SK-N-SH (cell line): ENCODE data around the gene EBF3. TPM values are rescaled to one million over a fixed set of nuclear protein-coding genes. Genes with fewer than 3 reads are reported as not detected.

Experiments
- CTCF ChIA-PET: fragments of 300-600, 350-600 bp; formaldehyde crosslinking; extraction: SDS; loops from one replicate; lab custom pipeline; 2021; lab: Yijun Ruan, JAX
- POLR2A ChIA-PET: fragments of 350-600 bp; sonication (Branson Sonifier 250); formaldehyde crosslinking; extraction: SDS; loops from one replicate; lab custom pipeline; 2020; ENCODE audit warnings: antibody characterized with exemption, inconsistent platforms; lab: Yijun Ruan, JAX
- DNase-seq: peaks from one replicate; pipeline ENCODE4 v3.0.0; 2012
- H2AFZ ChIP-seq: fragments of 200-600 bp; sonication (generic); 2 replicates; pipeline ENCODE4 v1.8.1; 2016; ENCODE audit warnings: antibody characterized with exemption, mild to moderate bottlenecking, low read depth
- H3F3A ChIP-seq: fragments of 200-600 bp; sonication (generic); replicated peaks from 2 replicates; pipeline ENCODE3; 2016; ENCODE audit warnings: antibody characterized with exemption, mild to moderate bottlenecking; ENCODE audit not compliant: insufficient read depth
- H3K27ac ChIP-seq, 2 experiments: fragments of 200-500 bp in 1 of 2; fragments of 200-600 bp in 1 of 2; sonication (Bioruptor generic) in 1 of 2; sonication (generic), shearing (Covaris generic) in 1 of 2; 2 replicates each; pipeline versions ENCODE4 v1.5.1 to v1.6.1; 2014 to 2016; ENCODE audit warnings: low read depth in 2 of 2, inconsistent platforms in 1 of 2, low read length in 1 of 2, mild to moderate bottlenecking in 1 of 2, mixed read lengths in 1 of 2
- H3K27me3 ChIP-seq: fragments of 200-600 bp; sonication (generic), shearing (Covaris generic); 2 replicates; pipeline ENCODE4 v1.6.1; 2016; ENCODE audit warnings: mixed run types; ENCODE audit not compliant: insufficient read depth
- H3K36me3 ChIP-seq, 2 experiments: fragments of 200-500 bp in 1 of 2; fragments of 200-600 bp in 1 of 2; sonication (Bioruptor generic) in 1 of 2; sonication (generic) in 1 of 2; replicated peaks in 1 of 2; 2 replicates each; pipeline versions ENCODE3 to v1.5.1; 2014 to 2016; ENCODE audit warnings: low read length in 1 of 2, mild to moderate bottlenecking in 1 of 2; ENCODE audit not compliant: insufficient read depth in 2 of 2, control insufficient read depth in 1 of 2
- H3K4me1 ChIP-seq, 2 experiments: fragments of 200-500 bp in 1 of 2; fragments of 200-600 bp in 1 of 2; sonication (Bioruptor generic) in 1 of 2; sonication (generic), shearing (Covaris generic) in 1 of 2; 2 replicates each; pipeline versions ENCODE4 v1.5.1 to v1.6.1; 2014 to 2016; ENCODE audit warnings: low read depth in 1 of 2, low read length in 1 of 2, mixed run types in 1 of 2; ENCODE audit not compliant: insufficient read depth in 2 of 2, control insufficient read depth in 1 of 2
- H3K4me2 ChIP-seq: fragments of 200-600 bp; sonication (generic), shearing (Covaris generic); 2 replicates; pipeline ENCODE4 v1.6.1; 2017; ENCODE audit warnings: mixed run types
- H3K4me3 ChIP-seq, 2 experiments: fragments of 200-500 bp in 1 of 2; fragments of 200-600 bp in 1 of 2; sonication (Bioruptor generic) in 1 of 2; sonication (generic), shearing (Covaris generic) in 1 of 2; 2 replicates each; pipeline versions ENCODE4 v1.5.1 to v1.8.1; 2014 to 2016; ENCODE audit warnings: low read depth in 2 of 2, inconsistent platforms in 1 of 2, low read length in 1 of 2, mild to moderate bottlenecking in 1 of 2, mixed read lengths in 1 of 2, moderate library complexity in 1 of 2
- H3K79me2 ChIP-seq: fragments of 200-600 bp; sonication (generic); 2 replicates; pipeline ENCODE4 v1.8.1; 2017; ENCODE audit warnings: mild to moderate bottlenecking; ENCODE audit not compliant: insufficient read depth
- H3K9ac ChIP-seq: fragments of 200-600 bp; sonication (generic); 2 replicates; pipeline ENCODE4 v1.6.1; 2017; ENCODE audit warnings: mixed run types
- H3K9me2 ChIP-seq: fragments of 200-600 bp; sonication (generic); 2 replicates; pipeline ENCODE4 v1.6.1; 2017; ENCODE audit warnings: mixed run types
- H3K9me3 ChIP-seq: fragments of 200-600 bp; sonication (generic); 2 replicates; pipeline ENCODE4 v1.6.1; 2017; ENCODE audit warnings: mixed run types, mild to moderate bottlenecking, moderate library complexity
- H4K20me1 ChIP-seq: fragments of 200-600 bp; sonication (generic); 2 replicates; pipeline ENCODE4 v1.6.1; 2017; ENCODE audit warnings: mild to moderate bottlenecking, mixed run types; ENCODE audit not compliant: insufficient read depth
- CHD2 ChIP-seq: fragments of 150-350 bp; IDR thresholded peaks from 2 replicates; pipeline ENCODE4 v1.6.1; 2018; ENCODE audit warnings: low read length; ENCODE audit not compliant: partially characterized antibody
- FOXJ3 ChIP-seq: sonication (generic); formaldehyde crosslinking; IDR thresholded peaks from 2 replicates; pipeline ENCODE4 v1.5.1; 2020; ENCODE audit warnings: mild to moderate bottlenecking, missing genetic modification reagents
- FOXM1 ChIP-seq: IDR thresholded peaks from 2 replicates; pipeline ENCODE4 v1.4.0; 2012; ENCODE audit warnings: low read depth, mild to moderate bottlenecking
- GABPA ChIP-seq: IDR thresholded peaks from 2 replicates; pipeline ENCODE4 v1.4.0; 2012; ENCODE audit warnings: low read depth, mild to moderate bottlenecking
- GATA2 ChIP-seq: sonication (generic); formaldehyde crosslinking; IDR thresholded peaks from 2 replicates; pipeline ENCODE4 v1.5.0; 2020; ENCODE audit warnings: mild to moderate bottlenecking, missing genetic modification reagents
- JUND ChIP-seq: IDR thresholded peaks from 2 replicates; pipeline ENCODE4 v1.4.0; 2012
- MXI1 ChIP-seq: IDR thresholded peaks from 2 replicates; pipeline ENCODE4 v1.6.1; 2012; ENCODE audit warnings: mild to moderate bottlenecking, low read depth, low read length, improper control_type of control experiment
- NFIC ChIP-seq: IDR thresholded peaks from 2 replicates; pipeline ENCODE4 v1.4.0; 2012; ENCODE audit warnings: borderline replicate concordance
- RAD21 ChIP-seq: IDR thresholded peaks from 2 replicates; pipeline ENCODE4 v1.6.1; 2012; ENCODE audit warnings: mild to moderate bottlenecking, low read length
- RCOR1 ChIP-seq: fragments of 150-350 bp; IDR thresholded peaks from 2 replicates; pipeline ENCODE4 v1.6.1; 2017; ENCODE audit warnings: antibody characterized with exemption, low read length
- RFX5 ChIP-seq: IDR thresholded peaks from 2 replicates; pipeline ENCODE4 v1.6.1; 2012; ENCODE audit warnings: mild to moderate bottlenecking, improper control_type of control experiment, low read length
- SIN3A ChIP-seq: IDR thresholded peaks from 2 replicates; pipeline ENCODE4 v1.6.1; 2012; ENCODE audit warnings: low read depth, mild to moderate bottlenecking, low read length, moderate library complexity, borderline replicate concordance
- SMC3 ChIP-seq: IDR thresholded peaks from 2 replicates; pipeline ENCODE4 v1.6.1; 2012; ENCODE audit warnings: low read depth, low read length, improper control_type of control experiment
- YY1 ChIP-seq: IDR thresholded peaks from 2 replicates; pipeline ENCODE4 v1.4.0; 2012; ENCODE audit warnings: low read depth, mild to moderate bottlenecking
- WGBS: methylation state at CpG from one replicate; pipeline ENCODE4 v1.1.6; 2017; ENCODE audit warnings: low lambda C conversion rate; 5-methylcytosine and 5-hydroxymethylcytosine counted together
- polyA plus RNA-seq, 3 experiments: library from polyadenylated mRNA; depleted of rRNA; stranded (reverse); fragments of >200 nt; gene quantifications; 2 replicates each; pipeline ENCODE4 v1.2.3, GENCODE V29; 2012
- TF ChIP-seq, protein P1 (sequence below): IDR thresholded peaks from 2 replicates; pipeline ENCODE4 v1.6.1; 2012; ENCODE audit warnings: mild to moderate bottlenecking, low read depth, low read length, moderate library complexity
- TF ChIP-seq, protein P2 (sequence below): IDR thresholded peaks from 2 replicates; pipeline ENCODE4; 2012
- TF ChIP-seq, protein P3 (sequence below): fragments of 200-600 bp; sonication (generic); IDR thresholded peaks from 2 replicates; pipeline ENCODE4 v1.6.1; 2017; ENCODE audit warnings: antibody characterized with exemption, mild to moderate bottlenecking, moderate library complexity
- TF ChIP-seq, protein P4 (sequence below): IDR thresholded peaks from 2 replicates; pipeline ENCODE4 v1.4.0; 2012; ENCODE audit warnings: low read depth

EBF3 gene
- polyA plus RNA-seq, 1 of the 3 experiments (the other 2 are of a cell fraction): not detected

DNA sequence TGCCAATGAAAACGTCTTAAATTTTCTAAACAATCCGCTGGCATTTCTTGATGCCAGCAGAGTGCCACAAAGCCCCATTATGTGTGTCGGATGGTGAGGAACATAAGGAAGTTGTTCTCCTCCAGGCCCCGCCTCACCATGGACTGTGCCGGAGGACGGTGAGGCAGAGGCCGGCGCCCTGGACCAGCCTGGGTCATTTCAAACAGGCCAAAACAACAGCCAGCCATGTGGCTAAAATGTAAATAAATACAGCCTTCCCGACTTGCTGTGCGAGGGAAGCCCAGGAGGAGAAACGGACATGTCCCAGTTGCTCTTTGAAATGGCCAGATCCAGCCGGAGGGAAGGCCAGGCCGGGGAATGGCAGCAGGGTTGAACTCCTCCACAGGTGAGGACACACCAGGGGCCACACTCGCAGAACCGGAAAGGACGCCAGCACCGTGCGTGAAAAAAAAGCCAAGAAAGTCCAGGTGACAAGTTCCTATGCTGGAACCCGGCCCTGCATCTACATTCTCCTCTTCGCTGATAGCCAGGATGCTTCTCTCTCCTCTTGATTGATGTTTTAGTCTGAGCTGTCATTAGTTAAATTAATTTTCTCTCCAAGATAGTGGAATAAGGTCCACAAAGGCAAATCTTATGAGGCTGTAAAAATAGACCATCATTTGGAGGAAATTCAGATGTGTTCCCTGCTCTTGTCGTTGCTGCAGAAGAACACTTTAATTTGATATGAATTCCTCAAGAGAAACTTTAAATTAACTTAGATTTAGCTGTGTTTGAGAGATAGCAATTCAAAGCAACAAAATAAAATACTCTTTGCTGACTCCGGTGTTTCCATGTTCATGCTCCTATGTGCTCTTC lies 64.6 kb downstream of the EBF3 start:
- Histone ChIP-seq H3K9me2 (no peaks in the 10 kb centered on the region), H3K79me2 (no peaks in the 10 kb centered on the region)
- TF ChIP-seq RAD21: no peak
- TF ChIP-seq, protein P1, sequence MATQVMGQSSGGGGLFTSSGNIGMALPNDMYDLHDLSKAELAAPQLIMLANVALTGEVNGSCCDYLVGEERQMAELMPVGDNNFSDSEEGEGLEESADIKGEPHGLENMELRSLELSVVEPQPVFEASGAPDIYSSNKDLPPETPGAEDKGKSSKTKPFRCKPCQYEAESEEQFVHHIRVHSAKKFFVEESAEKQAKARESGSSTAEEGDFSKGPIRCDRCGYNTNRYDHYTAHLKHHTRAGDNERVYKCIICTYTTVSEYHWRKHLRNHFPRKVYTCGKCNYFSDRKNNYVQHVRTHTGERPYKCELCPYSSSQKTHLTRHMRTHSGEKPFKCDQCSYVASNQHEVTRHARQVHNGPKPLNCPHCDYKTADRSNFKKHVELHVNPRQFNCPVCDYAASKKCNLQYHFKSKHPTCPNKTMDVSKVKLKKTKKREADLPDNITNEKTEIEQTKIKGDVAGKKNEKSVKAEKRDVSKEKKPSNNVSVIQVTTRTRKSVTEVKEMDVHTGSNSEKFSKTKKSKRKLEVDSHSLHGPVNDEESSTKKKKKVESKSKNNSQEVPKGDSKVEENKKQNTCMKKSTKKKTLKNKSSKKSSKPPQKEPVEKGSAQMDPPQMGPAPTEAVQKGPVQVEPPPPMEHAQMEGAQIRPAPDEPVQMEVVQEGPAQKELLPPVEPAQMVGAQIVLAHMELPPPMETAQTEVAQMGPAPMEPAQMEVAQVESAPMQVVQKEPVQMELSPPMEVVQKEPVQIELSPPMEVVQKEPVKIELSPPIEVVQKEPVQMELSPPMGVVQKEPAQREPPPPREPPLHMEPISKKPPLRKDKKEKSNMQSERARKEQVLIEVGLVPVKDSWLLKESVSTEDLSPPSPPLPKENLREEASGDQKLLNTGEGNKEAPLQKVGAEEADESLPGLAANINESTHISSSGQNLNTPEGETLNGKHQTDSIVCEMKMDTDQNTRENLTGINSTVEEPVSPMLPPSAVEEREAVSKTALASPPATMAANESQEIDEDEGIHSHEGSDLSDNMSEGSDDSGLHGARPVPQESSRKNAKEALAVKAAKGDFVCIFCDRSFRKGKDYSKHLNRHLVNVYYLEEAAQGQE: no peak
- no peak for TF ChIP-seq RCOR1
- TF ChIP-seq, protein P2, sequence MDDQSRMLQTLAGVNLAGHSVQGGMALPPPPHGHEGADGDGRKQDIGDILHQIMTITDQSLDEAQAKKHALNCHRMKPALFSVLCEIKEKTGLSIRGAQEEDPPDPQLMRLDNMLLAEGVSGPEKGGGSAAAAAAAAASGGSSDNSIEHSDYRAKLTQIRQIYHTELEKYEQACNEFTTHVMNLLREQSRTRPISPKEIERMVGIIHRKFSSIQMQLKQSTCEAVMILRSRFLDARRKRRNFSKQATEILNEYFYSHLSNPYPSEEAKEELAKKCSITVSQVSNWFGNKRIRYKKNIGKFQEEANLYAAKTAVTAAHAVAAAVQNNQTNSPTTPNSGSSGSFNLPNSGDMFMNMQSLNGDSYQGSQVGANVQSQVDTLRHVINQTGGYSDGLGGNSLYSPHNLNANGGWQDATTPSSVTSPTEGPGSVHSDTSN: no peak
- no peak for TF ChIP-seq SMC3
- TF ChIP-seq FOXJ3 (CRISPR knock-in tag): no peak
- no peak for TF ChIP-seq GABPA
- TF ChIP-seq RFX5: no peak
- TF ChIP-seq JUND: no peak
- TF ChIP-seq, protein P3, sequence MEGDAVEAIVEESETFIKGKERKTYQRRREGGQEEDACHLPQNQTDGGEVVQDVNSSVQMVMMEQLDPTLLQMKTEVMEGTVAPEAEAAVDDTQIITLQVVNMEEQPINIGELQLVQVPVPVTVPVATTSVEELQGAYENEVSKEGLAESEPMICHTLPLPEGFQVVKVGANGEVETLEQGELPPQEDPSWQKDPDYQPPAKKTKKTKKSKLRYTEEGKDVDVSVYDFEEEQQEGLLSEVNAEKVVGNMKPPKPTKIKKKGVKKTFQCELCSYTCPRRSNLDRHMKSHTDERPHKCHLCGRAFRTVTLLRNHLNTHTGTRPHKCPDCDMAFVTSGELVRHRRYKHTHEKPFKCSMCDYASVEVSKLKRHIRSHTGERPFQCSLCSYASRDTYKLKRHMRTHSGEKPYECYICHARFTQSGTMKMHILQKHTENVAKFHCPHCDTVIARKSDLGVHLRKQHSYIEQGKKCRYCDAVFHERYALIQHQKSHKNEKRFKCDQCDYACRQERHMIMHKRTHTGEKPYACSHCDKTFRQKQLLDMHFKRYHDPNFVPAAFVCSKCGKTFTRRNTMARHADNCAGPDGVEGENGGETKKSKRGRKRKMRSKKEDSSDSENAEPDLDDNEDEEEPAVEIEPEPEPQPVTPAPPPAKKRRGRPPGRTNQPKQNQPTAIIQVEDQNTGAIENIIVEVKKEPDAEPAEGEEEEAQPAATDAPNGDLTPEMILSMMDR: no peak
- no peak for TF ChIP-seq FOXM1
- TF ChIP-seq MXI1: no peak
- TF ChIP-seq GATA2 (CRISPR knock-in tag): no peak
- TF ChIP-seq, protein P4, sequence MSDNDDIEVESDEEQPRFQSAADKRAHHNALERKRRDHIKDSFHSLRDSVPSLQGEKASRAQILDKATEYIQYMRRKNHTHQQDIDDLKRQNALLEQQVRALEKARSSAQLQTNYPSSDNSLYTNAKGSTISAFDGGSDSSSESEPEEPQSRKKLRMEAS: no peak
- no peak for TF ChIP-seq YY1
- no peak for TF ChIP-seq CHD2
- no peak for TF ChIP-seq SIN3A
- no peak for TF ChIP-seq NFIC
- TF ChIP-seq, all 33 proteins: peak for 0
- no peaks in the 10 kb centered on the region for H3K27me3 ChIP-seq
- ChIA-PET POLR2A (no interaction called here), CTCF (interaction anchor here (0.9 kb wide), 1 partner anchor 32 kb away, joined by 3 read pairs; no protein-coding TSS in a partner anchor)
- no peak for DNase-seq
- H3K9me3 ChIP-seq: no peaks in the 10 kb centered on the region
- H3K4me2 ChIP-seq: no peak overlapping the region
- WGBS: 54% methylated on average over 20 of the region's 22 CpGs
- H3K36me3 ChIP-seq: no peaks in the 10 kb centered on the region
- H3K4me1 ChIP-seq: peaks cover 0 to under 1% of the 10 kb centered on the region in 2 experiments; a peak in 1 of 4 replicates
- H4K20me1 ChIP-seq: no peaks in the 10 kb centered on the region
- H2AFZ ChIP-seq: no peak overlapping the region
- H3F3A ChIP-seq: no peaks in the 10 kb centered on the region
- no peak overlapping the region for H3K27ac ChIP-seq
- no peak overlapping the region for H3K9ac ChIP-seq
- H3K4me3 ChIP-seq: no peak overlapping the region
